K562 (cell line): ENCODE data around the gene DPYSL4. TPM values are rescaled to one million over a fixed set of nuclear protein-coding genes. Genes with fewer than 3 reads are reported as not detected.

Source experiments
- CBX3 ChIP-seq, 2 experiments: IDR thresholded peaks; 1 replicate in 1 of 2; 2 replicates in 1 of 2; pipeline ENCODE4 v1.6.1; 2012; ENCODE audit warnings: inconsistent platforms in 2 of 2, low read length in 2 of 2, borderline replicate concordance in 1 of 2, control low read depth in 1 of 2
- MGA ChIP-seq: fragments of 450-650 bp; IDR thresholded peaks from 2 replicates; pipeline ENCODE4 v1.6.1; 2016; ENCODE audit warnings: mild to moderate bottlenecking, moderate library complexity
- NFE2L1 ChIP-seq: fragments of 450-650 bp; IDR thresholded peaks from 2 replicates; pipeline ENCODE4 v1.6.1; 2016; ENCODE audit warnings: missing genetic modification characterization, low read depth, mild to moderate bottlenecking, missing compliant biosample characterization, moderate library complexity, borderline replicate concordance
- PTBP1 ChIP-seq: fragments of 200-400 bp; formaldehyde crosslinking; IDR thresholded peaks from 2 replicates; pipeline ENCODE4 v1.6.1; 2017; ENCODE audit warnings: low read depth, low read length
- ZNF586 ChIP-seq: fragments of 450-650 bp; formaldehyde crosslinking; conservative IDR thresholded peaks from 2 replicates; pipeline ENCODE4 v1.4.0; 2020; ENCODE audit warnings: mild to moderate bottlenecking, moderate library complexity
- ZNF668 ChIP-seq: fragments of 250-450 bp; sonication (Bioruptor Pico); IDR thresholded peaks from 2 replicates; pipeline ENCODE4 v1.8.0; 2022; ENCODE audit warnings: mild to moderate bottlenecking, inconsistent platforms
- polyA plus RNA-seq, 8 experiments: library from polyadenylated mRNA; depleted of rRNA in 4 of 8; stranded (reverse) in 5 of 8; unstranded in 3 of 8; fragments of >200 nt; fragmentation: Nextera tagmentation in 2 of 8; fragmentation: Illumina TruSeq in 1 of 8; extraction: Ambion mirVana in 2 of 8; extraction: Trizol in 1 of 8; gene quantifications; 2 replicates each; pipeline versions ENCODE4 v1.2.1 to v1.2.3, GENCODE V29; 2011 to 2014; ENCODE audit warnings: inconsistent platforms in 1 of 8, missing spikeins in 1 of 8
- total RNA-seq, 7 experiments: library from RNA; depleted of rRNA in 6 of 7; stranded (reverse); fragments of >200 nt in 6 of 7; fragmentation: Illumina TruSeq in 2 of 7; extraction: Trizol in 2 of 7; gene quantifications; 2 replicates each; pipeline versions ENCODE4 v1.2.1 to v1.2.3, GENCODE V29; 2011 to 2021; ENCODE audit warnings: low replicate concordance in 1 of 7
- TF ChIP-seq, protein P1 (sequence below), 2 experiments: fragments of 450-650 bp; IDR thresholded peaks; 2 replicates each; pipeline ENCODE4 v1.6.1; 2018; ENCODE audit warnings: mild to moderate bottlenecking in 2 of 2, low read depth in 1 of 2; ENCODE audit not compliant: partially characterized antibody in 2 of 2

DPYSL4 gene
- total and polyA plus RNA-seq, 9 of the 15 experiments (the other 6 are each of a cell fraction or from before 2014, with no cell fraction given) = 0.03 TPM; not detected in 8

DNA sequence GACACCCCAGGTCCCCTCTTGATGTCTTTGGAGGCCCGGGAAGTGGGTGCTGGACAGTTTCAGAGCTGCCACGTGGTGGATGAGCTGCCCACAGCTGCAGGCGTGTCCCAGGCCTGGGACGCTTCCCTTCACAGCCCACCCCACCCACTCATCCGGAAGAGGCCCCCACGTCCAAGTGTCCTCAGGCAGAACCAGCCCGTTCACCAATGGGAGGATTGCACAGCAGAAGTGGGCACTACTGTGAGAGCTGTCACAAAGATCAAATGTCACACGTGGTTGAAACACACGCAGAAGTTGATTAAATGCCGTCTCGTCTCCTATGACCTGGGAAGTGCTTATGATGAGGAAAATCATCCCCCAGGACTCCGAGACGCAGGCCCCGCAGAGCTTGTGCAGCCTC is 68.1 kb downstream of the DPYSL4 start (continued):
- no peak for TF ChIP-seq MGA
- TF ChIP-seq, protein P1, sequence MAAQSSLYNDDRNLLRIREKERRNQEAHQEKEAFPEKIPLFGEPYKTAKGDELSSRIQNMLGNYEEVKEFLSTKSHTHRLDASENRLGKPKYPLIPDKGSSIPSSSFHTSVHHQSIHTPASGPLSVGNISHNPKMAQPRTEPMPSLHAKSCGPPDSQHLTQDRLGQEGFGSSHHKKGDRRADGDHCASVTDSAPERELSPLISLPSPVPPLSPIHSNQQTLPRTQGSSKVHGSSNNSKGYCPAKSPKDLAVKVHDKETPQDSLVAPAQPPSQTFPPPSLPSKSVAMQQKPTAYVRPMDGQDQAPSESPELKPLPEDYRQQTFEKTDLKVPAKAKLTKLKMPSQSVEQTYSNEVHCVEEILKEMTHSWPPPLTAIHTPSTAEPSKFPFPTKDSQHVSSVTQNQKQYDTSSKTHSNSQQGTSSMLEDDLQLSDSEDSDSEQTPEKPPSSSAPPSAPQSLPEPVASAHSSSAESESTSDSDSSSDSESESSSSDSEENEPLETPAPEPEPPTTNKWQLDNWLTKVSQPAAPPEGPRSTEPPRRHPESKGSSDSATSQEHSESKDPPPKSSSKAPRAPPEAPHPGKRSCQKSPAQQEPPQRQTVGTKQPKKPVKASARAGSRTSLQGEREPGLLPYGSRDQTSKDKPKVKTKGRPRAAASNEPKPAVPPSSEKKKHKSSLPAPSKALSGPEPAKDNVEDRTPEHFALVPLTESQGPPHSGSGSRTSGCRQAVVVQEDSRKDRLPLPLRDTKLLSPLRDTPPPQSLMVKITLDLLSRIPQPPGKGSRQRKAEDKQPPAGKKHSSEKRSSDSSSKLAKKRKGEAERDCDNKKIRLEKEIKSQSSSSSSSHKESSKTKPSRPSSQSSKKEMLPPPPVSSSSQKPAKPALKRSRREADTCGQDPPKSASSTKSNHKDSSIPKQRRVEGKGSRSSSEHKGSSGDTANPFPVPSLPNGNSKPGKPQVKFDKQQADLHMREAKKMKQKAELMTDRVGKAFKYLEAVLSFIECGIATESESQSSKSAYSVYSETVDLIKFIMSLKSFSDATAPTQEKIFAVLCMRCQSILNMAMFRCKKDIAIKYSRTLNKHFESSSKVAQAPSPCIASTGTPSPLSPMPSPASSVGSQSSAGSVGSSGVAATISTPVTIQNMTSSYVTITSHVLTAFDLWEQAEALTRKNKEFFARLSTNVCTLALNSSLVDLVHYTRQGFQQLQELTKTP (IDR thresholded peaks at IDR 0.05; ENCODE audit: low read depth in 1 of 2, partially characterized antibody in 2 of 2) = no peak
- no peak for TF ChIP-seq NFE2L1 (tag)
- TF ChIP-seq PTBP1 = no peak
- TF ChIP-seq CBX3 (IDR thresholded peaks at IDR 0.05; ENCODE audit: borderline replicate concordance in 1 of 2, low read length in 2 of 2) = no peak
- TF ChIP-seq ZNF668 = no peak
- no peak for TF ChIP-seq ZNF586 (CRISPR knock-in tag)
